ENCODE results near the gene LHFPL6.

LHFPL6 gene

DNA sequence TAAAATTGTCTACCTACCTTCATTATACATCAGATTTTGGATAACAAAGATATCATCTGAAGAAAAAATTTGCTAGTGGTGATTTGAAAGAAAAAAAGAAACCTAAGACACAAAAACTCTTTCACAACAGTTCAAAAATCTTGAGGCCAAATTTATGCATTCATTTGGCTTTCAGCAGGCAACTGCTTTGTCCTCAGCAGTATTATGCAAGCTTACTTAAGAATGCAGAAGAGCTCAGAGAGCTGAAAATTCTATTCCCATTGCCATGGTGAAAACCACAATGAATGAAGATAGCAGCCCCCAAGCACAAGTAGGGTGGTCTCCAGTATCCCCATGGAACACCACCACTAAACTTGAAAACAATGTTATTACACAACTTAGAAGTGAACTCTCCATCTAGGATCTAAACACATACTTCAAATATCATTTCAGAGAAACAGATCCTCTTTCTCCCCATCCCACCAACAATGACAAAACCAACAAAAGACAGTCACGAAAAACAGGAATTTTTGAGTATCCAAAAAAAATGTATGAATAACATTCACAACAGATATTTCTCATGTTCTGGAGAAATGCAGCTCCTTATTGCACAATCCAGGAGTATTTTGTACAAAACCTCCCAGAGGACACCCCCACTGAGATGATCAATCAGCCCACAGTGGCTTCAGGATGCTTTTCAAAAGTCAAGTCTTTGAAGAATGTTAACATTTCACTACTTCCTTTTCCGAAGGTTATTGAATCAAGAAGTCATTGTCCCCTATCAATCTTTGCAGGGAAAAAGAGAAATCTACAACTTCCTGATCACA lies 192.7 kb downstream of the LHFPL6 start:
- DNase-seq = no peak

DNA sequence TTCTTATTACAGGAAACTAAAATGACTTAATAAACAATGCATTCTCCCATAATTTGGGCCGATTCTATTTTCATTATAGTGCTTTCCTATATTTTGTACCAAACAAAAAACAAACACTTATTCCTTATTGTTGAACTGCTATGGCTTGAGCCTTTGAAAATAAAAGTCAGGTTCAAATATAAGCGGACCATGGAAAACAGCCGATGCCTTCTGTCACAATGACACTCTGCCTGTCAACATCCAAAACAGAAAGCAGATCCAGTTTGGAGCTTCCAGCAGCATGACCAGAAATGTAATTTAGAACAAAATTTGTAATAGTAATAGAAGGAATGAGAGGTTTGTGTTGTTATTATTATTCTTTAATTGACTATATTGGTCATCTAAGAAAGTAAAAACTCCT lies 194.5 kb downstream of the LHFPL6 start:
- no peak for DNase-seq

GRCh38 chr13:39407786-39408185 lies 195.2 kb downstream of the LHFPL6 start:
- DNase-seq = no peak

DNA sequence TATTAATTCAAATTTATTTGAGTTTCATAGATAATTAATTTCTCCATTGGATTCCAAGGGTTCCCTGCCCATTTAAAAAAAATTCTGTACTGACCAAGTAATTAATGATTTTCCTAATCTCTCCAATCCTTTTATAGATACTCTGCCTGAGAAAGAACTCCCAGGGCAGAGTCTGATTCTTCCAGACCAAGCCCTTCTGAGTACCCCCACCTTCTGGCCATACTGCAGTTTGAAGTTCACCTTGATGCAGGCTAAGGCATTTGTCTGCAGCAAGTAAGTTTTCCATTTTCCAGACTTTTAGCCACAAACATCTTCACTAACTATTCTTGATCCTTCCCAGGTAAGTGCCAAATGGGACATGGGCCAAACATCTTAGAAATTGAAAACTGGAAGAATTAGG lies 195.9 kb downstream of the LHFPL6 start:
- DNase-seq = no peak

DNA sequence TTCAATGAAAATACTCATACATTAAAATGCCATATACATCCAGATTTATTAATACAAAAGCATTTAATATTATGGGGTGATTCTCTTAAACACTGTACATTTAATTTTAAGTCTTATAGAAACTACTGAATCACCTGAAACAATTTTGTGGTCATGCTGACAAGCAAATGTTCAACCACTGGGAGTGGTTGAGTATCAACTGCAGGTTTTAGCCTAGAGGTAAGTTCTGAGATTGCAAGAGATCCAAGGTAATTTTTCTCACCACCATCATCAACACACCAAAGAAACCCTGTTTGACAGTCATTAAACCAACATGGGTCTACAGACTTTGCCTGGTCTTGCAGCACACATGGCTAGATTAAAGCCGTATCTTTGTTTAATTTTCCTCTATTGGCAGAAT lies 196.3 kb downstream of the LHFPL6 start:
- no peak for DNase-seq

DNA sequence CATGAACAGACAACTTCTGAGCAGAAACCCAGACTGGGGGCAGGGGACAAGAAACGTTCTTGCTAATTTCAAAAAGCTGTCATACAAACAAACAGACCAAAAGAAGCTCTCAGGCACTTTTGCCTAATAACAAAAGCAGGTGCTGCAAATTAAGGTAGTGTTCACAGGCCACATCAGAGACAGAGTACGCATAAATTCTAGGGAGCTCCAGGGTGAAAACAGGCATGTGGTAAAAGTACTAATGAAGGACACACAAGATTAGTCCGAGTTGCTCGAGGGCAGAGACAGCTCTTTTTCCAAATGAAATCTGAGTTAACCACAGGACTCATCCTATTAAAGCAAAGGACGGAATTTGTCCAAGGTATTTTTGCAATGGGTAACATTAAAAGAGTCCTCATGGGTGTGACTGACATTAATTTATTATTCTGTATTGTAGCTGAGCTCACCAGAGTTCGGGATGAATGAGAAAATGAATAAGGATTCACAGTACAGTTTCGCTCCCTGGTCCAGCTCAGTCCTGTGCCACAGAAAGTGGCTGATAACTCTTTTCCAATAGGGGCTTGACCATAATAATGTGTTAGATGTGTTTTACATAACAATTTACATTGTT lies 197.3 kb downstream of the LHFPL6 start:
- DNase-seq = no peak

- no peak for DNase-seq
Measured at GRCh38 chr13:39405107-39405506, 197.9 kb downstream of the LHFPL6 start.

GRCh38 chr13:39403106-39403505 lies 199.9 kb downstream of the LHFPL6 start:
- no peak for DNase-seq

DNA sequence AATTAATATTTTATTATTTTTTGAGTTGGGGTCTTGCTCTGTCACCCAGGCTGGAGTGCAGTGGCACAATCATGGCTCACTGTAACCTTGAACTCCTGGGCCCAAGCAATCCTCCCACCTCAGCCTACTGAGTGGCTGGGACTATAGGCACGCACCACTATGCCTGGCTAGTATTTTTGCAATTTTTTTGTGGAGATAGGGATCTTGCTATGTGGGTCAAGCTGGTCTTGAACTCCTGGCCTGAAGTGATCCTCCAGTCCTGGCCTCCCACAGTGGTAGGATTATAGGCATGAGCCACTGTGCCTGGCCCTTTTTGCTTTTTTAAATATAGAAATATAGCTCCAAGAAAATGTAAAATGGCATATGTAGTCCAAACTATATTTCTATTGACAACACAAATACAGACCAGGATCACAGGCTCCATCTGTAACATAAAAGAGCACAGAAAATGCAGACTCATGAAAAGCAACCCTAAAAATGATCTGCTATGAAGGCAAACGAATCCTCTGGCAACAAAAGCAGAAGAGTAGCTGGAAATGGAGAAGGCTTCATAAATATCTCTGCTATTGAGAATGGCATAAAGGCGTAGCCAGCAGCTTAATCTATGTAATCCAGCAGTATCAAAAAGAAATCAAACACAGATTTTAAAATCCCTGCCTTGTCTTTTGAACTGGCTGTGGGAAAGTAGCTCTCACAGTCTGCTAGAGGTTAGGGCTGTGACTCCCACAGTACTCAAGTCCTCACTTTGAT lies 200.6 kb downstream of the LHFPL6 start:
- DNase-seq = no peak

GRCh38 chr13:39401756-39402155 lies 201.2 kb downstream of the LHFPL6 start:
- no peak for DNase-seq

DNA sequence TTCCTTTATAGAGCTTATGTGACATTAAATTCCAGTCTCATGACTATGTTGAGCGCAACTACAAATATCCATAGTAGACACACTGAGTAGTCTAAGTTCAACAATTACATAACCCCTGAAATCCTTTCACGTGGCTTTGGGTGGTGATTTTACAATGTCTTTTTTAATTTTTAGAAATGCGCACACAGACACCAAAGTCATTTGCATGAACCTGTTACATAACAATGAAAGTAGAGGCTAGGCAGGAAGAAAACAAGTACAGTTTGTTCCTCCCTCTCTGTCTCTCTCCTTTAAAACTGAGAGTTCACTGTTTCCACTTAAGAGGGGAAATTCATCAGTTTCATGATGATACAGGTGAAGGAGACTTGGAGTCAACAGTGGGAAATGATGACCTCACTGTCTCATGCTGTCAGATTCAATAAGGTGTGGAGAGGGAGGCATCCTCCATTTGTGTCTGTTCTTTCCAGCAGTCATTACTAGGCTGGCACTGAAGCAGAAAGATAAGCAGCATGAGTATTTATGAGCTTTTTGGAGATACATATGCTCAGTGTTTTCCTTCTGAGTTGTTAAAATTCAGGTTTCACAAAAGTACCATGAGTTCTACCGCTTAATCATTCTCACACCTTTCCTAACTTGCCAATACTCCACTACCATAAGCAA lies 201.8 kb downstream of the LHFPL6 start:
- DNase-seq = no peak

GRCh38 chr13:39399102-39399501 lies 203.9 kb downstream of the LHFPL6 start:
- no peak for DNase-seq

GRCh38 chr13:39397896-39398265 lies 205.1 kb downstream of the LHFPL6 start:
- DNase-seq = no peak

GRCh38 chr13:39397226-39397895 lies 205.6 kb downstream of the LHFPL6 start:
- DNase-seq = no peak

DNA sequence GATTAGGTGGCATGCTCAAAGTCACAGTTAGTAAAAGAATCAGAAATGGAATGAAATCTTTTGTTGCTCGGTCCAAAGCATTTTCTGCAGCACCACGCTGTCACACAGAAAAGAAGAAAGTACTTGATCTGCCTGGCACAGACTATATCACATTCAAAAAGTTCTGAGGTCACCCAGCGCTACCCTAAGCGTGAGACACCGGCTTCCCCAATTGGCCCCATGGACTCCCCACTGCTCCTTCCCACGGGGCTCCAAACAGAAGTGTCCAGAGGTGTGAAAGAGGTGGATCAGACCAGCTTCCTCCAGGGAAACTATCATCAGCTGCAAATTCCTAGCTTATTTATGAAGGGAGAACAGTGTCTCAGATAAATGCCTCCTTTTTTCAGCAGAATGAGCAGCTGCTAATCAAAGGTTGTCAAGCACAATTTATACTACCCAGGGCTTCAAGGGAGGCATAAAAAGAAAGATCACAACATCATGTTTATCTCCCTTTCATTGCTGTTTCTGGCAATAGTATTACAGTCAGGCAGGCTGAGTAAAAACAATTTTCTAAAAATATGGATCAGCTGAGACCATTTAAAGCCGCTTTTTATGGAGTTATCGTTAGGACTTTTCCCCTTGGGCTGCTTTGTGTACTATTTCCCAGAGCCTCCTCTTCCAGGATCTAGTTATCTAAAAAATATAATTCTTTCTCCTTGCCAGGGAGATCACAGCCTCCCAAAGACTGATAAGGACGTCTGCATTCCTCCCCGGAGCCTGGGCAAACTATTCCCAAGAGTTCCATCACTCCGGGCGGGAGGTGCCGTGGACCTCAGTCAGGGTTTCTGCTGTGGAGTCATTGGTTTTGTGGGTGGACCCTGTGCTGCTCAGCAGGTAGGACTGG lies 208.0 kb downstream of the LHFPL6 start:
- DNase-seq = no peak

- DNase-seq = no peak
Measured at GRCh38 chr13:39391761-39392160, 211.2 kb downstream of the LHFPL6 start.

DNA sequence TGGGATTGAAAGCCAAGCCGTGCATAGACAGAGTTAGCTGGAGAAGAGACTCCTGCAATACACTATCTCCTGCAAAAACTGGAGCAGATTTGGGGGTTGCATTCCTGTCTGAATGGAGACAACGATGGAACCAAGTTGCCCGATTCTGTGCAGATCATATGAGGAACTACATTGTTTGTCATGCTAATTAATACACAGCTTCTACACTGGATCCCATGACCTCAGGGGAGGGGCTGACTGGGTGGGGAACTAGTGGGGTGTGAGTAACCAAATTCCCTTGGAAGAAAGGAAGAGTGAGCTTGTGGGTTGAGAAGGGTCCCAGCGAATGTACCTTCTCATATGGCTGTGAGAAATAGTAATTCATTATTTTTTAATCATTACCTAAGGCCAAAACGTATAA lies 214.0 kb downstream of the LHFPL6 start:
- DNase-seq = no peak

DNA sequence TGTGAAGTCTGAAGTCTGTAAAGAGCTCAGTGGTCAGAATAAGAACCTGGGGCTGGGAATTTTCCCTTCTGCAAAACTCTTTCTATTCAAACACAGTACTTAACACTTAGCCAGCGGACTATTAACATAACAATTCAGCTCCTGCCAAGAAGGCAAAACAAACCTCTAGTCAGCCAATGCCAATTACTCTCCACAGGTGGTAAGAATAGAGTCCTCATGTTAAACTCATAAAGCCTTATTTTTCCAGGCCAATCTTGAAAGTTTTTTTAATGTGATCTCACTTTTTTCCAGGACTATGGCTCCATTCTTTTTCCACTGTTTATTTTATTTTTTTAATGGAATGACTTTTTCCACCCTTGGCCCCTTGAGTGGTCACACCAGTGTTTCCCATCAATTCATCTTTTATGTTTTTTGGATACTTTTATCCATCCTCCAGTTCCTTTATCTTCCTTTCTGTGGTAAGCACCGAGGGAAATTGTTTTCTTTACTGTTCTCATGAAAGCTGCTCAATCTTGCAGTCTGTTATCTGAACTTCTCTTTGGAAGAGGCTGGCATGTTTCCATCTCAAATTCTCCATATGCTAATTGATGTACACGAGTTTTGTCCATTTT lies 217.3 kb downstream of the LHFPL6 start:
- no peak for DNase-seq

- no peak for DNase-seq
Measured at GRCh38 chr13:39385154-39385553, 217.8 kb downstream of the LHFPL6 start.

GRCh38 chr13:39381456-39381855 lies 221.5 kb downstream of the LHFPL6 start:
- no peak for DNase-seq
